HFFc6 (cell line): ENCODE results near the gene XG. TPM values are rescaled to one million over a fixed set of nuclear protein-coding genes. Genes with fewer than 3 reads are reported as not detected.

ENCODE experiments used
- DNase-seq: peaks from one replicate; pipeline ENCODE4 v3.0.0-alpha.2; 2018
- H3K27ac Mint-ChIP-seq: 2 replicates; pipeline ENCODE4 v1.8.0; 2020; ENCODE audit warnings: mild to moderate bottlenecking, mixed read lengths
- H3K27me3 Mint-ChIP-seq: 2 replicates; pipeline ENCODE4 v1.8.0; 2021; ENCODE audit warnings: mild to moderate bottlenecking, moderate library complexity, mixed read lengths; ENCODE audit not compliant: insufficient read depth
- H3K36me3 Mint-ChIP-seq: 2 replicates; pipeline ENCODE4 v1.8.0; 2021; ENCODE audit warnings: low read depth, mixed read lengths
- H3K4me1 Mint-ChIP-seq: 2 replicates; pipeline ENCODE4 v1.8.0; 2020; ENCODE audit warnings: low read depth, mixed read lengths
- H3K4me3 Mint-ChIP-seq: 2 replicates; pipeline ENCODE4 v1.8.0; 2020; ENCODE audit warnings: mild to moderate bottlenecking, moderate library complexity, mixed read lengths
- H3K9me3 Mint-ChIP-seq: 2 replicates; pipeline ENCODE4 v1.8.0; 2020; ENCODE audit warnings: mild to moderate bottlenecking, mixed read lengths
- total RNA-seq, 6 experiments: library from RNA; stranded (reverse); fragmentation: NEBNext Ultra II Directional; extraction: Animal tissue kit (Norgen Biotek cat#: 25700); gene quantifications; 2 replicates in 1 of 6; 3 replicates in 5 of 6; pipeline ENCODE4 v1.2.3, GENCODE V29; 2021
- TF ChIP-seq, protein P1 (sequence below): fragments of 200-600 bp; sonication (generic); IDR thresholded peaks from 2 replicates; pipeline ENCODE4 v1.5.0; 2021; ENCODE audit warnings: antibody characterized with exemption, mild to moderate bottlenecking

The XG gene
- total RNA-seq, 6 experiments from 2014 or later = 0.07 to 0.48 (median 0.31) TPM; not detected in 1

DNA sequence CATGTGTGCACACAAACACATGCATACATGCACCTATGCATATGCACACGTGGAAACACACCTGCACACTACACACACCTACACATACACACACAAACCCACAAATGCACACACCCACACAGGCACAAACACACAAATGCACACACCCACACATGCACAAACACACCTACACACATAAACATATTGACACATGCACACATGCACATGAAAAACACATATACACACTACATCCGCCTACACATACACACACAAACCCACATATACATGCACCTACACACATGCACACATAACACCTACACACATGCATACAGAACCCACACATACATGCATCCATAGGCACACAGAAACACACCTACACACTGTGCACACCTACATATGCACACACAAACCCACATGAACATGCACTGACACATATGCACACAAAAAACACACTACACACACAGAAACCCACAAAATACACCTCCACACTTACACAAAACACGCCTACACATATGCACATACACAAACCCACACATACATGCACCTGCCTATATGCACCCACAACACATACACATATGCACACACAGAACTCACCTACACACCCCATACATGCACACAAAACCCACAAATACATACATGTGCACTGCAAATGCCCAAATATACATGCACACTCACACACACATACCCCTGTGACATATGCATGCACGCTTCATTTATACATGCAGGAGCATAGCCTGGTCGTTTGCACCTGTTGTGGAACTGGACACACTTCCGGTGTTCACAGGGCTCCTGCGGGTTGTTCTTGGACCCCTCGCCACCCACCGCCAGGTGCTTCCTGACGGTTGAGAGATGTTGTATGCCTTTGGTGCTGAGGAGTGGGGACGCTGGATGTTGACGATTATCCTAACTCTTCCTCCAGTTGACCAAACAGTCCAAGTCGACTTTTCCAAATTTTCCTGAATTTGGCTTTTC lies 38.7 kb upstream of the XG start:
- TF ChIP-seq, protein P1, sequence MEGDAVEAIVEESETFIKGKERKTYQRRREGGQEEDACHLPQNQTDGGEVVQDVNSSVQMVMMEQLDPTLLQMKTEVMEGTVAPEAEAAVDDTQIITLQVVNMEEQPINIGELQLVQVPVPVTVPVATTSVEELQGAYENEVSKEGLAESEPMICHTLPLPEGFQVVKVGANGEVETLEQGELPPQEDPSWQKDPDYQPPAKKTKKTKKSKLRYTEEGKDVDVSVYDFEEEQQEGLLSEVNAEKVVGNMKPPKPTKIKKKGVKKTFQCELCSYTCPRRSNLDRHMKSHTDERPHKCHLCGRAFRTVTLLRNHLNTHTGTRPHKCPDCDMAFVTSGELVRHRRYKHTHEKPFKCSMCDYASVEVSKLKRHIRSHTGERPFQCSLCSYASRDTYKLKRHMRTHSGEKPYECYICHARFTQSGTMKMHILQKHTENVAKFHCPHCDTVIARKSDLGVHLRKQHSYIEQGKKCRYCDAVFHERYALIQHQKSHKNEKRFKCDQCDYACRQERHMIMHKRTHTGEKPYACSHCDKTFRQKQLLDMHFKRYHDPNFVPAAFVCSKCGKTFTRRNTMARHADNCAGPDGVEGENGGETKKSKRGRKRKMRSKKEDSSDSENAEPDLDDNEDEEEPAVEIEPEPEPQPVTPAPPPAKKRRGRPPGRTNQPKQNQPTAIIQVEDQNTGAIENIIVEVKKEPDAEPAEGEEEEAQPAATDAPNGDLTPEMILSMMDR = no peak
- Mint-ChIP-seq H3K27me3 (peaks cover 10% of the 10 kb centered on the region), H3K4me1 (peaks cover 27% of the 10 kb centered on the region), H3K4me3 (no peak overlapping the region), H3K36me3 (peaks cover 24% of the 10 kb centered on the region), H3K9me3 (no peaks in the 10 kb centered on the region), H3K27ac (no peak overlapping the region)
- DNase-seq = no peak

DNA sequence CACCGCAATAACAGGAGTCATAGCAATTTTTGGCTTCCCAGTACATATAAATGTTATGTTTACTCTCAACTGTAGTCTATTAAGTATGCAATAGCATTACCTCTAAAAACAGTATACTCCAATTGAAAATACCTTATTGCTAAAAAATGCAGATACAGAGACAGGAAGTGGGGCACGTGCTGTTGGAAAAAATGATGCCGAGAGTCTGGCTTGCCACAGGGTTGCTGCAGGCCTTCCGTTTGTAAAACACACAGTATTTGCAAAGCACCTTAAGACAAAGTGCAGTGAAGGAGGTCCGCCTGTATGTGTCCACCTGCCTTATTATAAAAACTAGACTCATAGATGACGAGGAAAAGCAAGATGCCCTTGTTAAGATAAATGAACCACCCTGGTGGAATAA lies 37.3 kb upstream of the XG start:
- TF ChIP-seq, protein P1 = no peak
- H3K27me3 Mint-ChIP-seq = peaks cover 5% of the 10 kb centered on the region; the same call in 1 of the 2 replicates
- H3K9me3 Mint-ChIP-seq = no peaks in the 10 kb centered on the region
- peaks cover 22% of the 10 kb centered on the region for H3K36me3 Mint-ChIP-seq
- H3K4me3 Mint-ChIP-seq = no peak overlapping the region
- no peak overlapping the region; the same call in 1 of the 2 replicates for H3K27ac Mint-ChIP-seq
- peaks cover 13% of the 10 kb centered on the region for H3K4me1 Mint-ChIP-seq
- no peak for DNase-seq

DNA sequence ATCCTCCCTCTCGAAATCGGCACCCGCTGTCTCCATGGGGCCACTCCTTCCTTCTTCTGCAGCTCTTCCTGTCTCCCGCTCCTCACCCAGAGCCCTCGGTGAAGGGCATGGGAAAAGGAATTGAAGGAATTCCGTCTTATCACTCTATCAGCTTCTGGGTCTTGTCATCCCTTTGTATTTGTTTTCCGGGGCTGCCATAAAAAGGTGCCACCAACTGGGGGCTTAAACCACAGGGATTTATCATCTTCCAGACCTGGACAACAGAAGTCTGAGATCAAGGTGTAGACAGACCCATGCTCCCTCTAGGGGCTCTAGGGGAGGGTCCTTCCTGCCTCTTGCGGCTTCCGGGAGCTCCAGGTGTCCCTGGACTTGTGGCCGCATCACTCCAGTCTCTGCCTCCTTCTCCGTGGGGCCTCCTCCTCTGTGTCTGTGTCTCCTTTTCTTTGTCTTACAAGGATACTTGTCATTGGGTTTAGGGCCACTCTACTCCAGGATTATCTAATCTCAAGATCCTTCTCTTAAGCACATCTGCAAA lies 36.7 kb upstream of the XG start:
- peak overlapping the region; percentile 65 for H3K27ac Mint-ChIP-seq
- no peaks in the 10 kb centered on the region for H3K9me3 Mint-ChIP-seq
- peaks cover 5% of the 10 kb centered on the region; the same call in 1 of the 2 replicates for H3K27me3 Mint-ChIP-seq
- H3K4me1 Mint-ChIP-seq = peaks cover 7% of the 10 kb centered on the region
- H3K4me3 Mint-ChIP-seq = no peak overlapping the region
- DNase-seq = no peak
- TF ChIP-seq, protein P1 = no peak
- H3K36me3 Mint-ChIP-seq = peaks cover 28% of the 10 kb centered on the region

DNA sequence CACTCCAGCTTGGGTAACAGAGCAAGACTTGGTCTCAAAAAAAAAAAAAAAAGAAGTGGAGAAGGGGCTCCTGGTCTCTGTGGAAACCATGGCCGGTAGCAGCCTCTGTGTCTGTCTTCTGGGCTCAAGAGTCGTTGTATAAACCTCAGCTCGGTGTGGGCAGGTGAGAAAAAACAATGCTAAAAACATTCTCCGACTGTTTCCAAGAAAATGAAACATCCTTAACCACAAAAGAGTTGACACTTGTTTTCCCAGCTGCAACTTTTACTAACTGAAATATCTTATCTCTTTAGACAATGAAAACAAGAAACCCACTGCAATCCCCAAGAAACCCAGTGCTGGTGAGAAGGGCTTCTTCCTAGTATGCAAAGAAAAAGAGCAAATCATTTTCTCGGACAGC lies 34.5 kb upstream of the XG start:
- Mint-ChIP-seq H3K4me1 (no peaks in the 10 kb centered on the region; the same call in 1 of the 2 replicates), H3K4me3 (no peak overlapping the region), H3K27me3 (peaks cover 5% of the 10 kb centered on the region; the same call in 1 of the 2 replicates), H3K36me3 (peaks cover 36% of the 10 kb centered on the region), H3K9me3 (no peaks in the 10 kb centered on the region), H3K27ac (no peak overlapping the region)
- no peak for DNase-seq
- TF ChIP-seq, protein P1 = no peak

DNA sequence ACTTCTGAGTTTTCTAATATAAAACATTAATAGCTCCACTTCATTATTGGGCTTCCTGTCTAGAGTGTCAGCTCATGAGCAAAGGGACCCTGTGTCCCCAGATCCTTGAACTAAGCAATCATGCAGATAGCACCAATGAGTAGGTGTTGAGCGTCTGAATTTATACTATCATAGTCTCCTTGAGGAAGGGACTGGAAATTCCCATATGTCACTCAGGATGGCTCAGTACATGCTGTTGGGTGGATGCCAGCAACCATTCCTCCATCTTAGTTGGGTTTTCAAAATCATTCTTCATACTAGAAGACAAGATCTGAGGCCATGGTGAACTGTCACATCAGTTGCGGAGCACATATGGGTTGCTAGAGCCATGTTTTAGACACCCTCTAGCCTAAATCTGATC lies 33.0 kb upstream of the XG start:
- no peaks in the 10 kb centered on the region for H3K9me3 Mint-ChIP-seq
- H3K36me3 Mint-ChIP-seq = peaks cover 45% of the 10 kb centered on the region
- TF ChIP-seq, protein P1 = no peak
- peaks cover 5% of the 10 kb centered on the region; the same call in 1 of the 2 replicates for H3K27me3 Mint-ChIP-seq
- DNase-seq = no peak
- no peak overlapping the region for H3K4me3 Mint-ChIP-seq
- H3K27ac Mint-ChIP-seq = no peak overlapping the region
- no peaks in the 10 kb centered on the region; the same call in 1 of the 2 replicates for H3K4me1 Mint-ChIP-seq
